Psoas muscle (tissue), 8 donors: ENCODE data around the gene ZNF775. TPM values are rescaled to one million over a fixed set of nuclear protein-coding genes. Genes with fewer than 3 reads are reported as not detected.

Source experiments
- ATAC-seq, 4 donors: fragments of 200-7000 bp; cut with Tn5 transposase; one replicate each; pipeline ENCODE4 v1.9.1; 2020; ENCODE audit warnings: moderate library complexity in 3 of 4, mild to moderate bottlenecking in 2 of 4
- DNase-seq, 2 donors: peaks; one replicate each; pipeline ENCODE4 v3.0.0-alpha.2; 2020
- H3K27ac ChIP-seq: fragments of 200-600 bp; one replicate; pipeline ENCODE4 v1.8.0; 2022
- H3K27me3 ChIP-seq, 3 donors: fragments of 200-600 bp in 1 of 3; one replicate each; pipeline versions ENCODE4 v1.6.1 to v1.8.0; 2013 to 2022; ENCODE audit warnings: low read length in 2 of 3, mild to moderate bottlenecking in 2 of 3, moderate library complexity in 1 of 3; ENCODE audit not compliant: insufficient read depth in 3 of 3
- H3K36me3 ChIP-seq, 2 donors: fragments of 200-600 bp in 1 of 2; one replicate each; pipeline versions ENCODE4 v1.6.1 to v1.8.0; 2013 to 2022; ENCODE audit warnings: low read depth in 1 of 2, mild to moderate bottlenecking in 1 of 2, moderate library complexity in 1 of 2; ENCODE audit not compliant: insufficient read depth in 1 of 2
- H3K4me1 ChIP-seq: fragments of 200-600 bp; one replicate; pipeline ENCODE4 v1.8.0; 2022
- H3K4me3 ChIP-seq: fragments of 200-600 bp; one replicate; pipeline ENCODE4 v1.8.0; 2022; ENCODE audit warnings: mild to moderate bottlenecking
- H3K9me3 ChIP-seq: fragments of 200-600 bp; one replicate; pipeline ENCODE4 v1.8.0; 2022
- CTCF ChIP-seq: fragments of 200-600 bp; IDR thresholded peaks from one replicate; pipeline ENCODE4 v1.8.0; 2022; ENCODE audit warnings: antibody characterized with exemption
- WGBS, 3 donors: extraction: QIAGEN DNeasy Blood & Tissue Kit; methylation state at CpG; one replicate each; pipeline versions ENCODE4 v1.1.6 to v1.1.7; 2013; 5-methylcytosine and 5-hydroxymethylcytosine counted together
- intact Hi-C, 2 donors: fragments of 100-400 bp; cut with DNase I; formaldehyde crosslinking; loops; one replicate each; pipeline versions ENCODE4 v1.11.0 to v1.14.2; 2022
- polyA plus RNA-seq, 3 donors: library from polyadenylated mRNA; stranded (reverse); fragments of 200-250 nt; gene quantifications; one replicate each; pipeline ENCODE4 v1.2.3, GENCODE V29; 2013
- total RNA-seq, 4 donors: library from RNA; stranded (reverse); fragmentation: NEBNext Ultra II Directional in 2 of 4; extraction: Animal tissue kit (Norgen Biotek cat#: 25700) in 2 of 4; gene quantifications; one replicate each; pipeline versions ENCODE4 v1.2.1 to v1.2.4, GENCODE V29; 2021 to 2023
- donor health status: healthy with polysubstance abuse.
- donor health status: DM: no; HTN: no; CAD: no; lungs with moderate emphysema.
- donor health status: Bipolar disorder and iron deficiency.
- donor health status: healthy.
- donor health status: DM: yes; HTN: yes; CAD: no.
- donor health status: DM: no; HTN: no; CAD: no.
- donor health status: DM: no; HTN: no; CAD: no.
- donor health status: DM: yes; HTN: yes; CAD: no.

Gene ZNF775
- total and polyA plus RNA-seq, 7 donors = 1.6 to 3.8 (median 2.8) TPM

GRCh38 chr7:150404172-150404804 lies 25.2 kb downstream of the ZNF775 start:
- peaks cover 4% of the 10 kb centered on the region for H3K4me1 ChIP-seq
- H3K4me3 ChIP-seq = peak overlapping the region; percentile 89
- WGBS, 3 donors = 19 to 31% (median 22%) methylated on average over 16 of the region's 16 CpGs
- H3K27me3 ChIP-seq = no peaks in the 10 kb centered on the region
- no peaks in the 10 kb centered on the region for H3K9me3 ChIP-seq
- peak in 1 of 2 donors; percentile 41 for DNase-seq
- intact Hi-C loops = no loop called here
- peak overlapping the region; percentile 97 for H3K27ac ChIP-seq
- peak in 1 of 4 donors; percentile 7 for ATAC-seq
- TF ChIP-seq CTCF = no peak
- H3K36me3 ChIP-seq = no peaks in the 10 kb centered on the region

GRCh38 chr7:150404805-150405583 lies 25.9 kb downstream of the ZNF775 start:
- H3K4me3 ChIP-seq = peak overlapping the region; percentile 89
- H3K4me1 ChIP-seq = peaks cover 4% of the 10 kb centered on the region
- H3K27me3 ChIP-seq = no peaks in the 10 kb centered on the region
- WGBS, 3 donors = 0% methylated on average over 59 to 86 of the region's 86 CpGs
- ATAC-seq (peak; percentile 94 to 96 (median 96)), DNase-seq (peak; percentile 90 to 95)
- TF ChIP-seq CTCF = no peak
- H3K9me3 ChIP-seq = no peaks in the 10 kb centered on the region
- H3K36me3 ChIP-seq = no peaks in the 10 kb centered on the region
- intact Hi-C loops = no loop called here
- H3K27ac ChIP-seq = peak overlapping the region; percentile 97

- Histone ChIP-seq H3K4me1 (peaks cover 4% of the 10 kb centered on the region), H3K9me3 (no peaks in the 10 kb centered on the region), H3K36me3 (peaks cover 0 to 4% of the 10 kb centered on the region in 2 donors), H3K27me3 (no peaks in the 10 kb centered on the region), H3K4me3 (peak overlapping the region; percentile 89), H3K27ac (peak overlapping the region; percentile 97)
- intact Hi-C loops = no loop called here
- 12 to 20% (median 13%) methylated on average over 35 of the region's 35 CpGs for WGBS, 3 donors
- peak; percentile 21 to 46 (median 30) for ATAC-seq
- no peak for DNase-seq
- TF ChIP-seq CTCF = no peak
Measured at GRCh38 chr7:150405584-150406311, 26.6 kb downstream of the ZNF775 start.

GRCh38 chr7:150406312-150406566 lies 27.1 kb downstream of the ZNF775 start:
- H3K4me1 ChIP-seq = peaks cover 4% of the 10 kb centered on the region
- H3K27me3 ChIP-seq = no peaks in the 10 kb centered on the region
- H3K36me3 ChIP-seq = peaks cover 0 to 4% of the 10 kb centered on the region in 2 donors
- 22 to 42% (median 27%) methylated on average over 2 of the region's 2 CpGs for WGBS, 3 donors
- DNase-seq (no peak), ATAC-seq (no peak)
- no peaks in the 10 kb centered on the region for H3K9me3 ChIP-seq
- peak overlapping the region; percentile 97 for H3K27ac ChIP-seq
- peak overlapping the region; percentile 89 for H3K4me3 ChIP-seq
- intact Hi-C loops = no loop called here
- TF ChIP-seq CTCF = no peak
